ENCODE measurements around the gene ANKRD61.
"Not testable (repeated sequence)": the region's sequence is repeated elsewhere in the genome, so short reads cannot be mapped to it uniquely, and the experiment has no call there.

Gene ANKRD61

DNA sequence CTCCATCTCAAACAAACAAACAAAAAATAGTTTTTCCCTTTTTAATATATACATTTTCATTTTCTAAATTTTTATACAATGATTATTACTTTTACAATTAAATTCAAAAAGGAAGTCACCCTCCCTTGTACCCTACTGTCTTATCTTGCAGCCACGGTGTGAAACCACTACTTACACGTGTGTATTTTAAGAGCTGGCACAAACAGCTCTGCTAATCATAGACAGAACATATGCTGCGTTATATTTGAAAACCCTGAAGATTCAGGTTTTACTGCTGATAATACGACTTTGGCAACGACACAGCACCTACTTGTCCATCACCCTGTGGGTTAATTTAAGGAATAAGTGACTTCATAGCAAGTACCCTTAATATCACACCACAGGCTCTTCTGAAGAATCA, 991 bp downstream of the ANKRD61 start:
- DNase-seq: no peak

GRCh38 chr7:6032641-6033040, 1.5 kb downstream of the ANKRD61 start:
- DNase-seq: no peak

DNA sequence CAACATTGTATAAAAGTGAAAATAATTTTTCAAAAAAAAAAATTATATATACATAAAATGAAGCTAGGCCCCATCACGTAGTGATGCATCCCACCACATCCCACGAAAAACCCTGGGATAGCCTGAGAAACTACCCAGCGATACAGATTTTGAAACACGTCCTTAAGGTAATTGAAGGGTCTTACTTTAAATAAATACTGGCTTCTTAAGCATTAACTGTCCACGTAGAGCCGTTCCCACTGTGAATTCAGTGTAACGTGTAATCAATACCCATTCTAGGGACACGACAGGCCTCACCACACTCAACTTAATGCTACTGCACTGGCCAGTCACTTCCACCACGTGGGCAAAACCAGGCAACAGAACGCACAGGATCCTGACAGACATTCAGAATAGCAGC, 4.0 kb downstream of the ANKRD61 start:
- DNase-seq: no peak

- DNase-seq: no peak
Observed at GRCh38 chr7:6035686-6036085, 4.5 kb downstream of the ANKRD61 start.

DNA sequence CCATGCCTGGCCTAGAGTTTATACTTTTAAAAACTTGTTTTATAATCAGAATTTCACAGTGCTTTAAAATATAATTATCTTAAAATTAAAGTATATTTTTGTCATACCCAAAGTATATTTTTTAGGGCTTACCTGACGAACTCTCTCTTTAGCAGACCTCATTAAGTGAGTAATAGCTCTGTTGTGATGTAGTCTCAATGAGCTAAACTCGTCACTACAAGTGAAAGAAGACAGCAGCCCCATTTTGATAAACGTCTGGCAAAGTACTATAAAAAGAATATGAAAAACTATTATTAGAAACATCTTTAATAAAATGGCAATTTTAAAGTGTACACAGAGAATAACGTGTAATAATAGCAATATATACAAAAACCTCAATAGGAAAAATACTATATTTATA, 18.6 kb downstream of the ANKRD61 start:
- DNase-seq: no peak

DNA sequence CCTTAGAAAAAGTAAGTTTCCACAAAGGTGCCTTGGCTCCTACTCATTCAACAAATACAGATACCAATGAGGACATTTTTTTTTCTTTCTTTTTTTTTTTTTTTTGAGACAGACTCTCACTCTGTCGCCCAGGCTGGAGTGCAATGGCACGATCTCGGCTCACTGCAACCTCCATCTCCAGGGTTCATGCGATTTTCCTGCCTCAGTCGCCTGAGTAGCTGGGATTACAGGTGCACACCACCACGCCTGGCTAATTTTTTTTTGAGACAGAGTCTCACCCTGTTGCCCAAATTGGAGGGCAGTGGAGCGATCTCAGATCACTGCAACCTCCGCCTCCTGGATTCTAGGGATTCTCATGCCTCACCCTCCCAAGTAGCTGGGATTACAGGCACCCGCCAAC, 20.0 kb downstream of the ANKRD61 start:
- DNase-seq: not testable (repeated sequence)

DNA sequence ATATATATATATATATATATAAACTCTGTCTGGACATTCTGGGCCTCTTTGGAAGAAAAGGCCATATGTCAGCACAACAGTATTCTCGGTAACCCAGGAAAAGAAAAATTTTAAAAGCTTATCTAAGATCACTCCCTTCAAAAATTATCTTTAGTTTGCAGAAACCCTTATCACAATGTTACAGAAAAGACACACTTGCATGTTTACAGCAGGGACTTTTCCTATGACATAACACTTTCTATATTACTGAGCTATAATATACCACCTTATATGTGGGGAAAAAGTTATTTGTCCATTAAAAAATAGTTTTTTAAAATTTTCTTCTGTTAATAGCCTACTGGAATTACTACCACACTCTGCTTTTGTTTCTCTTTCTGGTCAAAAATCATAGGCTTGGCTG, 25.4 kb downstream of the ANKRD61 start:
- no peak for DNase-seq

GRCh38 chr7:6057316-6058129, 26.3 kb downstream of the ANKRD61 start:
- no peak for DNase-seq

DNA sequence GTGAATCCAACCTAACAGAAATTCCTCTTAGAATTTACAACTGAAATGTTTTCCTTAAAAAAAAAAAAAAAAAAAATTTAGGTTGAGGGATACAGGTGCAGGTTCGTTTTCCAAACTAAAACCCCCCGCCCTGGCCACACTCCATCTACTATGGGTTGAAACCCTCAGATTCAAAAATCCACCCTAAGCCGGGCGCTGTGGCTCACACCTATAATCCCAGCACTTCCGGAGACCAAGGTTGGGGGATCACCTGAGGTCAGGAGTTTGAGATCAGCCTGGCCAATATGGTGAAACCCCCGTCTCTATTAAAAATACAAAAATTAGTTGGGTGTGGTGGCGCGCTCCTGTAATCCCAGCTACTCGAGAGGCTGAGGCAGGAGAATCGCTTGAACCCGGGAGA, 28.8 kb downstream of the ANKRD61 start:
- DNase-seq: not testable (repeated sequence)

- no peak for DNase-seq
Observed at GRCh38 chr7:6071406-6071805, 40.2 kb downstream of the ANKRD61 start.

GRCh38 chr7:6074612-6075380, 43.6 kb downstream of the ANKRD61 start:
- no peak for DNase-seq

DNA sequence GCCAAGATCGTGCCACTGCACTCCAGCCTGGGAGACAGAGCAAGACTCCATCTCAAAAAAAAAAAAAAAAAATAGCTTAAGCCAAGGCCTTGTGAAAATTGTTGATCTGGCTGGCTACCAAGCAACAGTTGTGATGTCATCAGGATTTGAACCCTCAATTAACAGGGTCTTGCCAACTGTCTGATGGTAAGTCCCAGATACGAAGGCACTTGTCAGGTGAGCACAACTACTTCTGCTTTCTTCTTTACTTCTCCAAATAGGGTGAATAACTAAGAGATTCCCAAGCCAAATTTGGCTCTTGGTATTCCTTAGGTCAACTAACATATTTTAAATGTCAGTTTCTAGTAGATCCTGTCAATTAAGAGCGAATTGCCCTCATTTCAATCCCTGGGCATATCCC, 47.4 kb downstream of the ANKRD61 start:
- no peak for DNase-seq

GRCh38 chr7:6083047-6083446, 51.9 kb downstream of the ANKRD61 start:
- DNase-seq: not testable (repeated sequence)

Measured in DMS 273 treated with DMSO at 0.1 percent for 48 hours (cell line).